WTC11 (cell line): Measurements from ENCODE around the gene PRKAG2. TPM values are rescaled to one million over a fixed set of nuclear protein-coding genes. Genes with fewer than 3 reads are reported as not detected.

Experiments used
- ATAC-seq: fragments of 200-7000 bp; cut with Tn5 transposase; 2 replicates; pipeline ENCODE4 v1.10.0; 2021; ENCODE audit warnings: mild to moderate bottlenecking, moderate library complexity
- CTCF ChIA-PET: fragments of 300-600 bp; sonication (Branson Sonifier 250); formaldehyde crosslinking; loops from one replicate; lab custom pipeline; 2021; ENCODE audit warnings: antibody characterized with exemption; lab: Charles Lee
- POLR2A ChIA-PET: fragments of 350-600 bp; sonication (Branson Sonifier 250); formaldehyde crosslinking; loops from one replicate; lab custom pipeline; 2021; ENCODE audit warnings: antibody characterized with exemption; lab: Charles Lee
- DNase-seq: peaks from one replicate; pipeline ENCODE4 v3.0.0; 2021; ENCODE audit warnings: low spot score
- H3K27ac Mint-ChIP-seq: 2 replicates; pipeline ENCODE4 v1.8.0; 2021; ENCODE audit warnings: mixed read lengths
- H3K27me3 Mint-ChIP-seq: 2 replicates; pipeline ENCODE4 v1.8.0; 2021; ENCODE audit warnings: low read depth, mild to moderate bottlenecking, moderate library complexity, mixed read lengths
- H3K36me3 Mint-ChIP-seq: 2 replicates; pipeline ENCODE4 v1.8.0; 2021; ENCODE audit warnings: mixed read lengths
- H3K4me1 Mint-ChIP-seq: 2 replicates; pipeline ENCODE4 v1.8.0; 2022; ENCODE audit warnings: mixed read lengths
- H3K4me3 Mint-ChIP-seq: 2 replicates; pipeline ENCODE4 v1.8.0; 2021; ENCODE audit warnings: mild to moderate bottlenecking, moderate library complexity, mixed read lengths
- H3K9me3 Mint-ChIP-seq: 2 replicates; pipeline ENCODE4 v1.8.0; 2021; ENCODE audit warnings: mixed read lengths
- ATF1 ChIP-seq: sonication (generic); formaldehyde crosslinking; IDR thresholded peaks from 2 replicates; pipeline ENCODE4 v1.8.1; 2023; ENCODE audit warnings: mild to moderate bottlenecking, moderate library complexity, missing genetic modification reagents
- ATF2 ChIP-seq: sonication (generic); formaldehyde crosslinking; IDR thresholded peaks from 2 replicates; pipeline ENCODE4 v1.8.1; 2022; ENCODE audit warnings: low read depth, missing genetic modification reagents, borderline replicate concordance
- CBFB ChIP-seq: sonication (generic); formaldehyde crosslinking; IDR thresholded peaks from 2 replicates; pipeline ENCODE4 v1.8.1; 2022; ENCODE audit warnings: mild to moderate bottlenecking, low read depth, missing genetic modification reagents
- CREM ChIP-seq: sonication (generic); formaldehyde crosslinking; IDR thresholded peaks from 2 replicates; pipeline ENCODE4 v1.8.1; 2022; ENCODE audit warnings: mild to moderate bottlenecking, missing genetic modification reagents, moderate library complexity
- E2F4 ChIP-seq: sonication (generic); formaldehyde crosslinking; IDR thresholded peaks from 2 replicates; pipeline ENCODE4 v1.8.1; 2022; ENCODE audit warnings: low read depth, mild to moderate bottlenecking, moderate library complexity, missing genetic modification reagents, borderline replicate concordance
- FOXK1 ChIP-seq: sonication (generic); formaldehyde crosslinking; IDR thresholded peaks from 2 replicates; pipeline ENCODE4 v1.8.0; 2022; ENCODE audit warnings: mild to moderate bottlenecking, moderate library complexity, missing genetic modification reagents
- GTF2I ChIP-seq: fragments of 250-450 bp; sonication (Bioruptor Pico); conservative IDR thresholded peaks from 2 replicates; pipeline ENCODE4 v1.4.0; 2021; ENCODE audit warnings: mild to moderate bottlenecking
- HMGA2 ChIP-seq: fragments of 250-450 bp; sonication (Bioruptor Pico); IDR thresholded peaks from 2 replicates; pipeline ENCODE4 v1.4.0; 2021; ENCODE audit warnings: mild to moderate bottlenecking, moderate library complexity
- HMGXB4 ChIP-seq: sonication (generic); formaldehyde crosslinking; IDR thresholded peaks from 2 replicates; pipeline ENCODE4 v1.8.1; 2023; ENCODE audit warnings: mild to moderate bottlenecking, moderate library complexity, missing genetic modification reagents
- JUN ChIP-seq: sonication (generic); formaldehyde crosslinking; IDR thresholded peaks from 2 replicates; pipeline ENCODE4 v1.8.0; 2023; ENCODE audit warnings: mild to moderate bottlenecking, missing genetic modification reagents
- KAT7 ChIP-seq: sonication (generic); formaldehyde crosslinking; IDR thresholded peaks from 2 replicates; pipeline ENCODE4 v1.8.1; 2023; ENCODE audit warnings: missing genetic modification reagents, mild to moderate bottlenecking, borderline replicate concordance
- NFE2L1 ChIP-seq: sonication (generic); formaldehyde crosslinking; IDR thresholded peaks from 2 replicates; pipeline ENCODE4 v1.8.1; 2023; ENCODE audit warnings: missing genetic modification reagents
- NR1H2 ChIP-seq: sonication (generic); formaldehyde crosslinking; IDR thresholded peaks from 2 replicates; pipeline ENCODE4 v1.9.0; 2021; ENCODE audit warnings: mild to moderate bottlenecking, moderate library complexity, missing genetic modification reagents
- NR3C1 ChIP-seq: sonication (generic); formaldehyde crosslinking; conservative IDR thresholded peaks from 2 replicates; pipeline ENCODE4 v1.8.1; 2023; ENCODE audit warnings: low read depth, mild to moderate bottlenecking, missing genetic modification reagents
- RELA ChIP-seq: sonication (generic); formaldehyde crosslinking; IDR thresholded peaks from 2 replicates; pipeline ENCODE4 v1.8.1; 2022; ENCODE audit warnings: missing genetic modification reagents, mild to moderate bottlenecking, borderline replicate concordance
- RORB ChIP-seq: fragments of 250-450 bp; sonication (Bioruptor Pico); IDR thresholded peaks from 2 replicates; pipeline ENCODE4 v1.9.0; 2021; ENCODE audit warnings: mild to moderate bottlenecking
- total RNA-seq: library from RNA; stranded (reverse); gene quantifications from 3 replicates; pipeline ENCODE4 v1.2.3, GENCODE V29; 2021
- TF ChIP-seq, protein P1 (sequence below): sonication (generic); formaldehyde crosslinking; IDR thresholded peaks from 2 replicates; pipeline ENCODE4 v1.8.0; 2023; ENCODE audit warnings: mild to moderate bottlenecking, missing genetic modification reagents
- TF ChIP-seq, protein P2 (sequence below): sonication (generic); formaldehyde crosslinking; conservative IDR thresholded peaks from 2 replicates; pipeline ENCODE4 v1.8.1; 2022; ENCODE audit warnings: mild to moderate bottlenecking, missing genetic modification reagents
- TF ChIP-seq, protein P3 (sequence below): sonication (generic); formaldehyde crosslinking; IDR thresholded peaks from 2 replicates; pipeline ENCODE4 v1.8.0; 2022; ENCODE audit warnings: mild to moderate bottlenecking, missing genetic modification reagents
- TF ChIP-seq, protein P4 (sequence below): sonication (generic); formaldehyde crosslinking; IDR thresholded peaks from 2 replicates; pipeline ENCODE4 v1.8.0; 2022; ENCODE audit warnings: mild to moderate bottlenecking, missing genetic modification reagents
- TF ChIP-seq, protein P5 (sequence below): sonication (generic); formaldehyde crosslinking; IDR thresholded peaks from 2 replicates; pipeline ENCODE4 v1.8.0; 2022; ENCODE audit warnings: mild to moderate bottlenecking, missing genetic modification reagents

Gene PRKAG2
- total RNA-seq, 1 experiment from 2014 or later = 20.3 TPM

GRCh38 chr7:151710121-151710640 lies 166.7 kb downstream of the PRKAG2 start:
- Mint-ChIP-seq H3K4me3 (no peak overlapping the region), H3K9me3 (no peaks in the 10 kb centered on the region), H3K27ac (no peak overlapping the region), H3K36me3 (no peaks in the 10 kb centered on the region), H3K4me1 (peaks cover 2% of the 10 kb centered on the region), H3K27me3 (peaks cover 8% of the 10 kb centered on the region; the same call in 1 of the 2 replicates)
- no peak for TF ChIP-seq CREM (CRISPR knock-in tag)
- TF ChIP-seq, protein P1, sequence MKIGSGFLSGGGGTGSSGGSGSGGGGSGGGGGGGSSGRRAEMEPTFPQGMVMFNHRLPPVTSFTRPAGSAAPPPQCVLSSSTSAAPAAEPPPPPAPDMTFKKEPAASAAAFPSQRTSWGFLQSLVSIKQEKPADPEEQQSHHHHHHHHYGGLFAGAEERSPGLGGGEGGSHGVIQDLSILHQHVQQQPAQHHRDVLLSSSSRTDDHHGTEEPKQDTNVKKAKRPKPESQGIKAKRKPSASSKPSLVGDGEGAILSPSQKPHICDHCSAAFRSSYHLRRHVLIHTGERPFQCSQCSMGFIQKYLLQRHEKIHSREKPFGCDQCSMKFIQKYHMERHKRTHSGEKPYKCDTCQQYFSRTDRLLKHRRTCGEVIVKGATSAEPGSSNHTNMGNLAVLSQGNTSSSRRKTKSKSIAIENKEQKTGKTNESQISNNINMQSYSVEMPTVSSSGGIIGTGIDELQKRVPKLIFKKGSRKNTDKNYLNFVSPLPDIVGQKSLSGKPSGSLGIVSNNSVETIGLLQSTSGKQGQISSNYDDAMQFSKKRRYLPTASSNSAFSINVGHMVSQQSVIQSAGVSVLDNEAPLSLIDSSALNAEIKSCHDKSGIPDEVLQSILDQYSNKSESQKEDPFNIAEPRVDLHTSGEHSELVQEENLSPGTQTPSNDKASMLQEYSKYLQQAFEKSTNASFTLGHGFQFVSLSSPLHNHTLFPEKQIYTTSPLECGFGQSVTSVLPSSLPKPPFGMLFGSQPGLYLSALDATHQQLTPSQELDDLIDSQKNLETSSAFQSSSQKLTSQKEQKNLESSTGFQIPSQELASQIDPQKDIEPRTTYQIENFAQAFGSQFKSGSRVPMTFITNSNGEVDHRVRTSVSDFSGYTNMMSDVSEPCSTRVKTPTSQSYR (CRISPR knock-in tag) = no peak
- no peak for TF ChIP-seq CBFB (CRISPR knock-in tag)
- TF ChIP-seq, protein P2, sequence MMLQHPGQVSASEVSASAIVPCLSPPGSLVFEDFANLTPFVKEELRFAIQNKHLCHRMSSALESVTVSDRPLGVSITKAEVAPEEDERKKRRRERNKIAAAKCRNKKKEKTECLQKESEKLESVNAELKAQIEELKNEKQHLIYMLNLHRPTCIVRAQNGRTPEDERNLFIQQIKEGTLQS (CRISPR knock-in tag) = no peak
- no peak for TF ChIP-seq RORB
- TF ChIP-seq FOXK1 (CRISPR knock-in tag) = no peak
- TF ChIP-seq, protein P3, sequence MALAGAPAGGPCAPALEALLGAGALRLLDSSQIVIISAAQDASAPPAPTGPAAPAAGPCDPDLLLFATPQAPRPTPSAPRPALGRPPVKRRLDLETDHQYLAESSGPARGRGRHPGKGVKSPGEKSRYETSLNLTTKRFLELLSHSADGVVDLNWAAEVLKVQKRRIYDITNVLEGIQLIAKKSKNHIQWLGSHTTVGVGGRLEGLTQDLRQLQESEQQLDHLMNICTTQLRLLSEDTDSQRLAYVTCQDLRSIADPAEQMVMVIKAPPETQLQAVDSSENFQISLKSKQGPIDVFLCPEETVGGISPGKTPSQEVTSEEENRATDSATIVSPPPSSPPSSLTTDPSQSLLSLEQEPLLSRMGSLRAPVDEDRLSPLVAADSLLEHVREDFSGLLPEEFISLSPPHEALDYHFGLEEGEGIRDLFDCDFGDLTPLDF (CRISPR knock-in tag) = no peak
- no peak for TF ChIP-seq NFE2L1 (CRISPR knock-in tag)
- TF ChIP-seq ATF2 (CRISPR knock-in tag) = no peak
- TF ChIP-seq KAT7 = no peak
- TF ChIP-seq, protein P4, sequence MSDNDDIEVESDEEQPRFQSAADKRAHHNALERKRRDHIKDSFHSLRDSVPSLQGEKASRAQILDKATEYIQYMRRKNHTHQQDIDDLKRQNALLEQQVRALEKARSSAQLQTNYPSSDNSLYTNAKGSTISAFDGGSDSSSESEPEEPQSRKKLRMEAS (CRISPR knock-in tag) = no peak
- TF ChIP-seq RELA (CRISPR knock-in tag) = no peak
- TF ChIP-seq HMGA2 (CRISPR knock-in tag) = no peak
- no peak for TF ChIP-seq HMGXB4 (CRISPR knock-in tag)
- no peak for TF ChIP-seq NR1H2 (CRISPR knock-in tag)
- ATAC-seq = no peak
- ChIA-PET CTCF (no interaction called here), POLR2A (no interaction called here)
- DNase-seq = no peak

DNA sequence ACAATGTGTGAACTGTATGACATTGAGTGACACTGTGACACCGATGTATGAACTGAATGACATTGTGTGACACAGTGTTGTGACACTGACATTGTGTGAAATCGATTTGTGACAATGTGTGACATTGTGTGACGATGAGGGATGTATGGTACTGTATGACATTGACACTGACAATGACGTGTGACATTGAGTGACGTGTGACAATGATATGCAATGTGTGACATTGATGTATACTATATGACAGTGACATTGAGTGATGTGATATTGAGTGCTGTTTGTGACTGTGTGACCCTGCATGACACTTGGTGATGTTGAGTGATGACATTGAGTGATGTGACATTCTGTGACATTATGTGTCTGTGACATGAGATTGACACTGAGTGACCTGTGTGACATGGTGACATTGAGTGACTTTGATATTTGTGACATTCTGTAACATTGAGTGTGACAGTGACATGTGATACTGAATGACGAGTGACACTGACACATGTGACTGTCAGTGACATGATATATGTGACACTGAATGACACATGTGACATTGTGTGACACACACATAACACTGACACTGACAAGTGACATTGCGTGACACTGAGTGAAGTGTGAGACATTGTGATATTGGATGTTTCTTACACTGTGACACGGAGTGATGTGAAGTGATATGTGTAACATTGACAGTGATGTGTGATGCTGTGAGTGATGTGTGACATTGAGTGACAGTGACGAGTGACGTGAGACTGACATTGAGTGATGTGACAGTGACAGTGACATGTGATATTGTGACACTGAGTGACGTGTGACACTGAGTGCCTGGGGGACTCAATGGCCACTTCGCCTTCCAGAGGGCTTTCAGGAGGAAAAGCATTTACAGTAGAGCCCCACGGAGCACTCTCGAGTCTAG lies 167.5 kb downstream of the PRKAG2 start:
- CTCF ChIA-PET = interaction anchor here (2.3 kb wide), 1 partner anchor 50 kb away, joined by 11 read pairs; no protein-coding TSS in a partner anchor
- ATAC-seq = no peak
- TF ChIP-seq ATF1 (CRISPR knock-in tag) (no peak), JUN (CRISPR knock-in tag) (no peak), GTF2I (CRISPR knock-in tag) (no peak), E2F4 (CRISPR knock-in tag) (no peak), NR3C1 (CRISPR knock-in tag) (no peak)
- TF ChIP-seq, protein P5, sequence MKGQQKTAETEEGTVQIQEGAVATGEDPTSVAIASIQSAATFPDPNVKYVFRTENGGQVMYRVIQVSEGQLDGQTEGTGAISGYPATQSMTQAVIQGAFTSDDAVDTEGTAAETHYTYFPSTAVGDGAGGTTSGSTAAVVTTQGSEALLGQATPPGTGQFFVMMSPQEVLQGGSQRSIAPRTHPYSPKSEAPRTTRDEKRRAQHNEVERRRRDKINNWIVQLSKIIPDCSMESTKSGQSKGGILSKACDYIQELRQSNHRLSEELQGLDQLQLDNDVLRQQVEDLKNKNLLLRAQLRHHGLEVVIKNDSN (CRISPR knock-in tag) = no peak
- TF ChIP-seq, all 79 proteins: peak for 0
- no peaks in the 10 kb centered on the region for H3K36me3 Mint-ChIP-seq
- peaks cover 8% of the 10 kb centered on the region; the same call in 1 of the 2 replicates for H3K27me3 Mint-ChIP-seq
- no peak overlapping the region for H3K27ac Mint-ChIP-seq
- POLR2A ChIA-PET = no interaction called here
- no peak for DNase-seq
- no peak overlapping the region for H3K4me3 Mint-ChIP-seq
- peaks cover 4% of the 10 kb centered on the region for H3K4me1 Mint-ChIP-seq
- H3K9me3 Mint-ChIP-seq = no peaks in the 10 kb centered on the region
